ENCODE data around the gene IL24. TPM values are rescaled to one million over a fixed set of nuclear protein-coding genes. Genes with fewer than 3 reads are reported as not detected.

The IL24 gene
- total RNA-seq, 1 donor from 2014 or later = not detected

GRCh38 chr1:206949208-206949607 is 52.0 kb downstream of the IL24 start:
- Mint-ChIP-seq H3K9me3 (ENCODE audit: low read depth) (peaks cover 6% of the 10 kb centered on the region), H3K27me3 (ENCODE audit: low read depth) (peaks cover 38% of the 10 kb centered on the region), H3K4me1 (ENCODE audit: low read depth) (no peaks in the 10 kb centered on the region), H3K27ac (ENCODE audit: unreplicated experiment) (no peak overlapping the region), H3K36me3 (ENCODE audit: low read depth) (no peaks in the 10 kb centered on the region), H3K4me3 (ENCODE audit: unreplicated experiment) (no peak overlapping the region)
- DNase-seq (ENCODE audit: low spot score) = no peak
- TF ChIP-seq, protein P1, sequence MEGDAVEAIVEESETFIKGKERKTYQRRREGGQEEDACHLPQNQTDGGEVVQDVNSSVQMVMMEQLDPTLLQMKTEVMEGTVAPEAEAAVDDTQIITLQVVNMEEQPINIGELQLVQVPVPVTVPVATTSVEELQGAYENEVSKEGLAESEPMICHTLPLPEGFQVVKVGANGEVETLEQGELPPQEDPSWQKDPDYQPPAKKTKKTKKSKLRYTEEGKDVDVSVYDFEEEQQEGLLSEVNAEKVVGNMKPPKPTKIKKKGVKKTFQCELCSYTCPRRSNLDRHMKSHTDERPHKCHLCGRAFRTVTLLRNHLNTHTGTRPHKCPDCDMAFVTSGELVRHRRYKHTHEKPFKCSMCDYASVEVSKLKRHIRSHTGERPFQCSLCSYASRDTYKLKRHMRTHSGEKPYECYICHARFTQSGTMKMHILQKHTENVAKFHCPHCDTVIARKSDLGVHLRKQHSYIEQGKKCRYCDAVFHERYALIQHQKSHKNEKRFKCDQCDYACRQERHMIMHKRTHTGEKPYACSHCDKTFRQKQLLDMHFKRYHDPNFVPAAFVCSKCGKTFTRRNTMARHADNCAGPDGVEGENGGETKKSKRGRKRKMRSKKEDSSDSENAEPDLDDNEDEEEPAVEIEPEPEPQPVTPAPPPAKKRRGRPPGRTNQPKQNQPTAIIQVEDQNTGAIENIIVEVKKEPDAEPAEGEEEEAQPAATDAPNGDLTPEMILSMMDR (IDR thresholded peaks at IDR 0.05) = no peak

DNA sequence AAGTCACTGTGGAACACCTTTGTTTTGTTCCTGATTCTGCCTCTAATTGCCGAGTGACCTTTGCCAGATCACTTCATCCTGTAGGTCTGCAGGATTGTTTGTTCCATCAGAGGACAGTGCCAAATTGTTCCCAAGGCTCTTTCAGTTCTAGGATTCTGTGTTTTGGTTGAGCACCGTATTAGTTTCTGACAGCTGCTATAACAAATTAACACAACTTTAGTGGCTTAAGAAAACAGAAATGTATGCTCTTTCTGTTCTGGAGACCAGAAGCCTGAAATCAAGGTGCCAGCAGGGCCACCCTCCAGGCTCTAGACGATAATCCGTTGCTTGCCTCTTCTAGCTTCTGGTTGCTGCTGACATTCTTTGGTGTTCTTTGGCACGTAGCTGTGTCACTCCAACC is 52.4 kb downstream of the IL24 start:
- TF ChIP-seq, protein P1 (IDR thresholded peaks at IDR 0.05) = no peak
- Mint-ChIP-seq H3K4me1 (ENCODE audit: low read depth) (no peaks in the 10 kb centered on the region), H3K4me3 (ENCODE audit: unreplicated experiment) (no peak overlapping the region), H3K36me3 (ENCODE audit: low read depth) (no peaks in the 10 kb centered on the region), H3K9me3 (ENCODE audit: low read depth) (peaks cover 6% of the 10 kb centered on the region), H3K27ac (ENCODE audit: unreplicated experiment) (no peak overlapping the region), H3K27me3 (ENCODE audit: low read depth) (peaks cover 36% of the 10 kb centered on the region)
- no peak for DNase-seq (ENCODE audit: low spot score)

GRCh38 chr1:206951318-206952100 is 54.3 kb downstream of the IL24 start:
- Mint-ChIP-seq H3K4me3 (ENCODE audit: unreplicated experiment) (no peak overlapping the region), H3K36me3 (ENCODE audit: low read depth) (no peaks in the 10 kb centered on the region), H3K4me1 (ENCODE audit: low read depth) (no peaks in the 10 kb centered on the region), H3K27me3 (ENCODE audit: low read depth) (peaks cover 28% of the 10 kb centered on the region), H3K9me3 (ENCODE audit: low read depth) (peaks cover 6% of the 10 kb centered on the region), H3K27ac (ENCODE audit: unreplicated experiment) (no peak overlapping the region)
- no peak for DNase-seq (ENCODE audit: low spot score)
- TF ChIP-seq, protein P1 (IDR thresholded peaks at IDR 0.05) = no peak

DNA sequence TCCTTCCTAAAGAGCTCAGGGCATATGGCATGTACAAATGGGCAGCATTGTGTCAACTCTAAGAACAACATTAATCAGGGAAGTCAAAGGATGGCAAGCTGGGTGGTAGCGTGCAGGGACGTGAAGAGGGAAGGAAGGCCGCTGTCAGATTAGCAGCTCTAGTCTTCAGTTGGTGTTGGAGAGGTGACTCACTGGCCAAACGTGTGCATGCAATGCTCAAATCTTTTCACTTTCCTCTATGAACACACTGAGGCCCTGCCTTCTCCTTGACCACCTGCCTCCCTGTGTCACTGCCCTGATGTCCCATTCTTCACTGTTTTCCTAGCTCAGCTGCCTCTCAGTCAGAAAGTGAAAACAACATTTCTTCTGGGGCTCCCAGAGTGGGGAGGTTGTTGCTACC is 54.9 kb downstream of the IL24 start:
- Mint-ChIP-seq H3K27me3 (ENCODE audit: low read depth) (peaks cover 22% of the 10 kb centered on the region), H3K9me3 (ENCODE audit: low read depth) (peaks cover 6% of the 10 kb centered on the region), H3K4me3 (ENCODE audit: unreplicated experiment) (no peak overlapping the region), H3K27ac (ENCODE audit: unreplicated experiment) (no peak overlapping the region), H3K4me1 (ENCODE audit: low read depth) (no peaks in the 10 kb centered on the region), H3K36me3 (ENCODE audit: low read depth) (no peaks in the 10 kb centered on the region)
- TF ChIP-seq, protein P1 (IDR thresholded peaks at IDR 0.05) = no peak
- DNase-seq (ENCODE audit: low spot score) = no peak

DNA sequence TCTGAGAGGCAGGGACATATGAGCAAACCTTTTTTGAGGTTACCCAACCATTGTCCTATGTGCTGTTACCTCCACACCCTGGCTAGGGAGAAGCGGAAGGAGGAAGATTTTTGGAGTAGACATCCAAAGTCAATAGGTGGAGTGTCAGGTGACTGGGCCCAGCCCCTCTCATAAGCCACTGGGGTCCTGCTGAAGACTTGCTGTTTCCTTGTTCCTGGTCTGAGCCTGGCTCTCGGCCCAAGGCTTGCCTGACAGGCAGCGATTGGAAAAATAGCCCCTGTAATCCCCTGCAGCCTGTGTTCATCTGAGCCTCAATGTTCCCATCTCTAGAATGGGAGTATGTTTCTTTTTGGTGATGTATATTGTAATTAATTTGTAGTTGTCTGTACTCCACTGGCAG is 55.9 kb downstream of the IL24 start:
- Mint-ChIP-seq H3K27me3 (ENCODE audit: low read depth) (peaks cover 16% of the 10 kb centered on the region), H3K4me1 (ENCODE audit: low read depth) (no peaks in the 10 kb centered on the region), H3K4me3 (ENCODE audit: unreplicated experiment) (no peak overlapping the region), H3K27ac (ENCODE audit: unreplicated experiment) (no peak overlapping the region), H3K9me3 (ENCODE audit: low read depth) (peaks cover 6% of the 10 kb centered on the region), H3K36me3 (ENCODE audit: low read depth) (no peaks in the 10 kb centered on the region)
- DNase-seq (ENCODE audit: low spot score) = no peak
- TF ChIP-seq, protein P1 (IDR thresholded peaks at IDR 0.05) = no peak
